ENCODE data around the gene KPRP.

KPRP gene, protein sequence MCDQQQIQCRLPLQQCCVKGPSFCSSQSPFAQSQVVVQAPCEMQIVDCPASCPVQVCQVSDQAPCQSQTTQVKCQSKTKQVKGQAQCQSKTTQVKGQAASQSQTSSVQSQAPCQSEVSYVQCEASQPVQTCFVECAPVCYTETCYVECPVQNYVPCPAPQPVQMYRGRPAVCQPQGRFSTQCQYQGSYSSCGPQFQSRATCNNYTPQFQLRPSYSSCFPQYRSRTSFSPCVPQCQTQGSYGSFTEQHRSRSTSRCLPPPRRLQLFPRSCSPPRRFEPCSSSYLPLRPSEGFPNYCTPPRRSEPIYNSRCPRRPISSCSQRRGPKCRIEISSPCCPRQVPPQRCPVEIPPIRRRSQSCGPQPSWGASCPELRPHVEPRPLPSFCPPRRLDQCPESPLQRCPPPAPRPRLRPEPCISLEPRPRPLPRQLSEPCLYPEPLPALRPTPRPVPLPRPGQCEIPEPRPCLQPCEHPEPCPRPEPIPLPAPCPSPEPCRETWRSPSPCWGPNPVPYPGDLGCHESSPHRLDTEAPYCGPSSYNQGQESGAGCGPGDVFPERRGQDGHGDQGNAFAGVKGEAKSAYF

DNA sequence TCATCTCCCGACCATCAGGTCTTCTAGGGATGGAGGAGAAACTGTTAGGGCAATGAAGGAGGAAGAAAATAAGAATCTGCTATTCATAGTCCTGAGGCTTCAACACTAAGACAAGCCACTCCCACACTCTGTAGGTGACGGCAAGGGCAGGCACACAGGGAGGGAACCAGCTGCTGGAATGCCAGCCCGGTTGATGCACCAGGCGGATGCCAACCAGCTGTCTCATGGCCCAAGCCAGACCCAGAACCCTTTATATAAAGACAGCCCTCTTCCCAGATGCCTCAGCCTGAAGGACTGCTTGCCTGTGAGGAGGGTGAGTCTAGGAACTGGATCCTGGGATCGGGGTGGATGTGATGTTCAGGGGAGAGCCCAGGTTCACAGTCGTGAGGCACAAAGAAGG is at the start of gene KPRP:
Gene KPRP, plus strand, starts transcription at position 279 of the 400 bp plus-strand sequence. CDS start 1,564 bp downstream, outside the sequence.
- DNase-seq (ENCODE audit: low spot score): no peak

GRCh38 chr1:152718238-152718637 is 39.6 kb upstream of the KPRP start:
- no peak for DNase-seq (ENCODE audit: low spot score)

- no peak for DNase-seq (ENCODE audit: low spot score)
Observed at GRCh38 chr1:152725261-152725660, 32.6 kb upstream of the KPRP start.

DNA sequence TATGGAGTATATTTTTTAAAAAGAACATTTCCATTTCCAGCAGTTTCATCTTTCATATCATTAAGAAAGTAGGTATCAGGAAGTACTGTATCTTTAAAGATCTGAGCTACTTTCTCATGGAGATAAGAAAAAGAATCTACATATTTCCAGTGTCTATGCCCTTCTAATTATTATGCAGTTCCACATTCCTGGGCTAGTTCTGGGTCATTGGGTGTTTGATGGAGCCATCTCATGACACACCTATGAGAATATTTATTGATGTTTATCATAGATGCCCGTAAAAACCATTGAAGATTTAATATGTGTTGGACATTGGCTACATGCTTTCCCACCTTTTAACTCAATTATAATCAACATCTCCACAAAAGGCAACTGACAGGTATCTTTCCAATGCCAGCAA is 28.8 kb upstream of the KPRP start:
- DNase-seq (ENCODE audit: low spot score): no peak

- no peak for DNase-seq (ENCODE audit: low spot score)
Observed at GRCh38 chr1:152735648-152736047, 22.2 kb upstream of the KPRP start.

- DNase-seq (ENCODE audit: low spot score): no peak
Observed at GRCh38 chr1:152737997-152738396, 19.8 kb upstream of the KPRP start.

DNA sequence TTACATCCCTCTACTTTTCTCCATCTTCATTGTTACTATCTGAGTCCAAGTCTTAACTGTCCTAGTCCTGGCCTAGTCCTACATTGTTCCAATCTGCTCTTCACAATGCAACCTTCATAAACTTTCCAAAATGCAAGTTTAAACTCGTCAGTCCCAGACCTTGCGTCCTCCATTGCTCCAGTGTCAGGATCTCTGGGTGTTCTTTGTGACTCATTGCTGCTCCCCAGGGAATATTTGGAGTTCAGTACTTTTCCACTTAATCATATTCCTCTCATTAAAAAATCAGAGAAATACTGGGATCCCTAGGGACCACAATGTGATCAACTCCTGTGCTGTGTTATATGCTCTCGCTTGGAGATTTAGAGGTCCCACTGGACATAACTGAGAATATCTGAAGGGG is 18.0 kb upstream of the KPRP start:
- no peak for DNase-seq (ENCODE audit: low spot score)

DNA sequence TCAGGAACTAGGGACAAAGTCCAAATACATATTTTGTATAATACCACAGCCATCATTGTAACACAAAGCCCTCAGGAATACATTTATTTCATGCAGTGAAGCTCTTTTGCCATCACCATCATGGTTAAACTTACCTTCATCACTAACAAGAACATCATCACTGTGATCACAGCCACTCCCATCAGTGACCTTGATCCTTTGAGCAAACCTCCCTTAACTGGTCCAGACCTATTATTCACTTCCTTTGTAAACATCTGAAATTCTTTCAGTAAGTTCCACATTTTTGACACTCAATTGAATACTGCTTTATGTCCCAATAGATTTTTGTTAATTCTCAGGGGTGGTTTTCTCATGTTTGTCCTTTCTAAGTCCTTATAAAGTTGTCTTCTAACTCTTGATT is 16.2 kb upstream of the KPRP start:
- no peak for DNase-seq (ENCODE audit: low spot score)

DNA sequence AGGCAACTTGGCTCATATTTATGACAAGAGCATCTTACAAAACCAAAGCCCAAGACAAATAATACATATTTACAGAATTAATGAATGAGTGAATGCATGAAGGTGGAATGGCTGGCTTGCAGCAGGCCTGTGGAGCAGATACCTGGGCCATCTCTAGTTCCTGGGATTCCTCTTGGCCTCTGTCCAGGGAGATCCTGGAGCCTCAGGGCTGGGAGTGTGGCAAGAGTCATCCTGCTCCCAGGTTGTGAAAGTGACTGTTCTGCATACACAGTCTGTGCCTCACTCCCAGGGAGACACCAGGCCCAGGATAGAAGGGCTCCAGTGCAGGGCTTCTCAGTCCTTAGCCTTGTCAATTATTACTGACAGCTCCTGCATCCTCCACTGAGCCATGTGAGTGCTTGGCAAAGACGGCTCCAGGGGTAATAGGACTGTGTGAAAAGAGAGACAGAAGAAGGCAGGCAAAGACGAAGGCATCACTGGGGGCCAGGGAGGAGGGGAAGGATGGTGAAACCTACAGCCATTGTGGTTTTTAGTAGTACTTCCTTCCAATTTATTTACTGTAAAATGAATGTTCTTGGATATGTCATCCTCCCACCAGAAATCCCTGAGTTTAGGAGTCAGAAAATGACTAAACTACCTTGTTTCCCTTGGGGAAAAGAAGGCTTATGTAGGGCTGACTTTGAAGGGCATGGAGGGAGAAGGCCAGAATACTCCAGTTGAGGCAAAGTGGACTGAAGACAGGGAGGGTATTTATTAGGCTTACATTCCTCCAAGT is 14.3 kb upstream of the KPRP start:
- DNase-seq (ENCODE audit: low spot score): no peak

DNA sequence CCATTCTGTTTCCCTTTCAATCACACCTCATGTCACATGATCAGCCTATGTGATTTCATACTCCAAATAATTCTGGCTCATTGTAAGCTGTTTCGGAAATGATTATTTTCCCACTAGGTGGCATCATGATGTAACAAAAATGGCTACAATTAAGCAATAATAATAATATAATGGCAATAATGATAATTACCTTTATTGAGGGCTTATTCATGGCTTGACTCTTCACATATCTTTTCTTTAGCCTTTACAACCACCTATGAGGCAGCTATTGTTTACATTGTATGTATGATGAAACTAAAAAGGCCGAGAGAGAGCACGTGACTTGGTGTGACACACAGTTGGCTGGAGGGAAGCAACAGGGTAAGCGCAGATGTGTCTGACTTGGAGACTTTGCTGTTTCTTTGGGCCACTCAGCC is 12.5 kb upstream of the KPRP start:
- DNase-seq (ENCODE audit: low spot score): no peak

GRCh38 chr1:152745765-152746444 is 11.9 kb upstream of the KPRP start:
- DNase-seq (ENCODE audit: low spot score): no peak

- DNase-seq (ENCODE audit: low spot score): no peak
Observed at GRCh38 chr1:152747831-152748230, 10.0 kb upstream of the KPRP start.

- no peak for DNase-seq (ENCODE audit: low spot score)
Observed at GRCh38 chr1:152752225-152752624, 5.6 kb upstream of the KPRP start.

DNA sequence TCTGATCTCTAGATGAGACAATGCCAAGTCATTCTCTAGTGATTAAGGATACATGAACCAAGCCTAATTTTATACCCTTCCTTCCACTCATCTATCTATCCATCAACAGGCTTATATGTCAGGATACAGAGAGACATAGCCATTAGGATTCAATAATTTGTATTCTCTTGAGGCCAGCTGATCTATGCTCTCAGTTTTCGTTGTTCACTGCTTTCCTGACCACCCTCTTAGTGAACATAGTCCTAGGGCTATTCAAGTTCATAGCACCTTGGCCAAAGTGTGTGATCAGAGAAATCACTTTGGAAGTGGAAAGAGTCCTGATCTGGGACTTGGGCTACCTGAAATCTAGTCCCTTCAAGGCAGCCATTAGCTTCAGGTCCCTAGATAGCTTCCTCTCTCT is 4.2 kb upstream of the KPRP start:
- DNase-seq (ENCODE audit: low spot score): no peak

DNA sequence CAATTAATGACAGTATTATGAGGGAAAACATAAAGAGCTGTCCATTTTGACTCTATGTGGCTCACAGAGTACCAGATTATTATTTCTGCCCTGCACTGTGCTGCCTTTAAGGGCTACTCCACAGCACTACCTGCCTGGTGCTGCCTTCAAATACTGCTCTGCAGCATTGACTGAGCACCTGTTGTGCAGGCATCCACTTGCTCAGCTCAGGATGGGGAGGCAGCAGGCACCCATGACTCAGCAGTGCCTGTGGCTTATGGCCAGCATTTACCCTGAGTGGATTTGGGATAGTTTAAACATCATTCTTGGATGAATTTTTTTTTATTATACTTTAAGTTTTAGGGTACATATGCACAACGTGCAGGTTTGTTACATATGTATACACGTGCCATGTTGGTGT is 953 bp upstream of the KPRP start:
- DNase-seq (ENCODE audit: low spot score): no peak

GRCh38 chr1:152758636-152759035 is 811 bp downstream of the KPRP start:
- no peak for DNase-seq (ENCODE audit: low spot score)

GRCh38 chr1:152759453-152760173 is 1.8 kb downstream of the KPRP start:
- no peak for DNase-seq (ENCODE audit: low spot score)

DNA sequence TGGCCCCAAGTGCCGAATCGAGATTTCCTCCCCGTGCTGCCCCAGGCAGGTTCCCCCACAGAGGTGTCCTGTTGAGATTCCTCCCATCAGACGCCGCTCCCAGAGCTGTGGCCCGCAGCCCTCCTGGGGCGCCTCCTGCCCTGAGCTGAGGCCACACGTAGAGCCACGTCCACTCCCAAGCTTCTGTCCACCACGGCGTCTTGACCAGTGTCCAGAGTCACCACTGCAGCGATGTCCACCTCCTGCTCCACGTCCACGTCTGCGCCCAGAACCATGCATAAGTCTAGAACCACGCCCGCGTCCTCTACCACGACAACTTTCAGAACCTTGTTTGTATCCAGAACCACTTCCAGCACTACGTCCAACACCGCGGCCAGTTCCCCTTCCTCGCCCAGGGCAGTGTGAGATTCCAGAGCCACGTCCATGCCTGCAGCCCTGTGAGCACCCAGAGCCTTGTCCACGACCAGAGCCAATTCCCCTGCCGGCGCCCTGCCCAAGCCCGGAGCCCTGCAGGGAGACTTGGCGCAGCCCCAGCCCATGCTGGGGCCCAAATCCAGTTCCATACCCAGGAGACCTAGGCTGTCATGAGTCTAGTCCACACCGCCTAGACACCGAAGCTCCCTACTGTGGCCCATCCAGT is 2.8 kb downstream of the KPRP start:
- DNase-seq (ENCODE audit: low spot score): no peak

- DNase-seq (ENCODE audit: low spot score): no peak
Observed at GRCh38 chr1:152761609-152762213, 3.9 kb downstream of the KPRP start.

DNA sequence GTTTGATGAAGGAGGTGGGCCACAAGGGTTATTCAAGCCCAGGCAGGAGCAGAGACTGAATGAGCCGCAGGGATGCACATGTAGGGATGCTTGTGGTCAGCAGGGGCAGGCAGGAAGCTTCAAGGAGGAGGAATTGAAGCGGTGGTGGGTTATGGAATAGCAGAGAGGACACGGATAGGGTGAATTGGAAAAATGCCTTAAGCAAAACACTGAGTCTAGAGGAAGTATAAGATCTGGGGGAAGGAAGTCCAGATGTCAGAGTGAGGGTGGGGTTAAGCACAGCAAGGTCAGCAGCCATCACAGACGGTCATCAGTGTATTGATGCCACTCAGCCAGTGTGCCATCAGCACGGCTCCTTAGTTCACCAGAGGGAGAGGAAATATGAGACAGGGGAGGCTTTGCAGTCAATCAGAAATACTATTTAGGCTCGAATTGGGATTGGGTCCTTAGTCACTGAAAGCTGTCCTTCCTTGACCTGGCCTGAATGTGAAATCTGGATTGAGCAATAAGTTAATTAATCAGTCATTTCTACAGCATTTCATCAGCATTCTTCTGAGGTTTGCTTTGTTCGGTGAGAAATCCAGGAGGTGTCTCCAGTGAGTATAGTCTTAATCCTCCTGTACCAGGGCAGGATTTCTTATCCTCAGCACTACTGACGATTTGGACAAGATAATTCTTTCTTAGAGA is 11.2 kb downstream of the KPRP start:
- DNase-seq (ENCODE audit: low spot score): no peak

Data from hematopoietic multipotent progenitor cell treated with erythropoietin and hydrocortisone succinate and interleukin-3 and kit ligand, for 17 days (in vitro differentiated cells).